Thoracic aorta (tissue), 2 donors: Measurements from ENCODE around the gene PWWP2A. TPM values are rescaled to one million over a fixed set of nuclear protein-coding genes. Genes with fewer than 3 reads are reported as not detected.
"Not testable (repeated sequence)": the region's sequence is repeated elsewhere in the genome, so short reads cannot be mapped to it uniquely, and the experiment has no call there.

Experiments used
- ATAC-seq: fragments of 150-250 bp; one replicate; pipeline ENCODE4 v1.8.0; 2017; ENCODE audit warnings: low read depth; ENCODE audit not compliant: insufficient number of reproducible peaks, low FRiP score
- DNase-seq: peaks from one replicate; pipeline ENCODE4 v3.0.0-alpha.2; 2020; ENCODE audit warnings: low spot score
- H3K27ac ChIP-seq, 2 donors: fragments of 200-600 bp; sonication (generic); 1 replicate in 1 of 2; 2 replicates in 1 of 2; pipeline ENCODE4 v1.5.1; 2016; ENCODE audit warnings: mild to moderate bottlenecking in 2 of 2, moderate library complexity in 2 of 2
- H3K27me3 ChIP-seq: fragments of 200-600 bp; sonication (generic); replicated peaks from 2 replicates; pipeline ENCODE4 v1.6.0; 2016; ENCODE audit warnings: mild to moderate bottlenecking; ENCODE audit not compliant: insufficient read depth
- H3K36me3 ChIP-seq: fragments of 200-600 bp; sonication (generic); one replicate; pipeline ENCODE4 v1.5.1; 2016
- H3K4me1 ChIP-seq, 2 donors: fragments of 200-600 bp; sonication (generic); 1 replicate in 1 of 2; 2 replicates in 1 of 2; pipeline versions ENCODE4 v1.5.1 to v1.6.0; 2016; ENCODE audit warnings: low read depth in 2 of 2, mild to moderate bottlenecking in 1 of 2; ENCODE audit not compliant: control insufficient read depth in 1 of 2
- H3K4me3 ChIP-seq: fragments of 200-600 bp; sonication (generic); 2 replicates; pipeline ENCODE4 v1.5.1; 2016; ENCODE audit warnings: mild to moderate bottlenecking
- H3K9me3 ChIP-seq: fragments of 200-600 bp; sonication (generic); 2 replicates; pipeline ENCODE4 v1.5.1; 2016
- total RNA-seq, 2 donors: library from RNA; depleted of rRNA; stranded (reverse); fragments of >200 nt; gene quantifications; one replicate each; pipeline versions ENCODE4 v1.1.0 to v1.2.3, GENCODE V29; 2016
- TF ChIP-seq, protein P1 (sequence below): fragments of 200-600 bp; sonication (generic); IDR thresholded peaks from one replicate; pipeline ENCODE4 v1.5.1; 2019; ENCODE audit warnings: antibody characterized with exemption

The PWWP2A gene
- total RNA-seq, 2 donors from 2014 or later = 41.7 to 46.2 TPM

GRCh38 chr5:160079753-160080152, 39.5 kb downstream of the PWWP2A start:
- TF ChIP-seq, protein P1, sequence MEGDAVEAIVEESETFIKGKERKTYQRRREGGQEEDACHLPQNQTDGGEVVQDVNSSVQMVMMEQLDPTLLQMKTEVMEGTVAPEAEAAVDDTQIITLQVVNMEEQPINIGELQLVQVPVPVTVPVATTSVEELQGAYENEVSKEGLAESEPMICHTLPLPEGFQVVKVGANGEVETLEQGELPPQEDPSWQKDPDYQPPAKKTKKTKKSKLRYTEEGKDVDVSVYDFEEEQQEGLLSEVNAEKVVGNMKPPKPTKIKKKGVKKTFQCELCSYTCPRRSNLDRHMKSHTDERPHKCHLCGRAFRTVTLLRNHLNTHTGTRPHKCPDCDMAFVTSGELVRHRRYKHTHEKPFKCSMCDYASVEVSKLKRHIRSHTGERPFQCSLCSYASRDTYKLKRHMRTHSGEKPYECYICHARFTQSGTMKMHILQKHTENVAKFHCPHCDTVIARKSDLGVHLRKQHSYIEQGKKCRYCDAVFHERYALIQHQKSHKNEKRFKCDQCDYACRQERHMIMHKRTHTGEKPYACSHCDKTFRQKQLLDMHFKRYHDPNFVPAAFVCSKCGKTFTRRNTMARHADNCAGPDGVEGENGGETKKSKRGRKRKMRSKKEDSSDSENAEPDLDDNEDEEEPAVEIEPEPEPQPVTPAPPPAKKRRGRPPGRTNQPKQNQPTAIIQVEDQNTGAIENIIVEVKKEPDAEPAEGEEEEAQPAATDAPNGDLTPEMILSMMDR = no peak
- no peak overlapping the region for H3K4me3 ChIP-seq
- H3K36me3 ChIP-seq = no peaks in the 10 kb centered on the region
- no peak for ATAC-seq
- no peak overlapping the region for H3K27ac ChIP-seq
- DNase-seq = no peak
- no peaks in the 10 kb centered on the region for H3K9me3 ChIP-seq
- H3K4me1 ChIP-seq = peaks cover 17 to 66% of the 10 kb centered on the region in 2 donors
- H3K27me3 ChIP-seq = no peaks in the 10 kb centered on the region

DNA sequence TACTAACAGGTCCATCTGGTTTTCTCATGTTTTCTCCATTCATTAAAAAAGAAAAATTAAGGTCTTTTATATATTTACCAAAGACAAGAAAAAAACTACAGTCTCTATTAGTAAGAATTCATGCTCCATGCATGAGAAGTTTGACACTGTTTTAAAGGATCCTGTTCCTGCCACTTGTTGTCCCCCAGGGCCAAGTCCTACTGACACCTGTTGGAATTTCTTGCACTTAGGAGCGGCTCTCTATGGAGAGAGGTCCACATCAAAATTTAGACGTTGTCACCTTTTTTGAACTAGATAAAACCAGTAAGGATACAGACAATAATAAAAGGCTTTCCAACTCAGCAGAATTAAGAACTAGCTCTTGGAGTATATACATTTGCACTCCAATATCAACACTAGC, 42.3 kb downstream of the PWWP2A start:
- TF ChIP-seq, protein P1 = no peak
- no peak for ATAC-seq

GRCh38 chr5:160075073-160075472, 44.2 kb downstream of the PWWP2A start:
- Histone ChIP-seq H3K9me3 (no peaks in the 10 kb centered on the region), H3K27ac (no peak overlapping the region), H3K4me1 (peaks cover 10 to 31% of the 10 kb centered on the region in 2 donors), H3K27me3 (no peaks in the 10 kb centered on the region), H3K36me3 (peaks cover under 1% of the 10 kb centered on the region), H3K4me3 (no peak overlapping the region)
- ATAC-seq (no peak), DNase-seq (no peak)
- TF ChIP-seq, protein P1 = no peak

More for the DNA sequence above, 42.3 kb downstream of the PWWP2A start:
- DNase-seq = no peak
- H3K4me3 ChIP-seq = no peak overlapping the region
- H3K4me1 ChIP-seq = peaks cover 10 to 43% of the 10 kb centered on the region in 2 donors
- H3K9me3 ChIP-seq = no peaks in the 10 kb centered on the region
- no peaks in the 10 kb centered on the region for H3K36me3 ChIP-seq
- H3K27me3 ChIP-seq = no peaks in the 10 kb centered on the region
- H3K27ac ChIP-seq = no peak overlapping the region

- DNase-seq (no peak), ATAC-seq (no peak)
- Histone ChIP-seq H3K27ac (no peak overlapping the region), H3K9me3 (no peaks in the 10 kb centered on the region), H3K4me3 (no peak overlapping the region), H3K36me3 (peaks cover 15% of the 10 kb centered on the region), H3K4me1 (peaks cover 0 to under 1% of the 10 kb centered on the region in 2 donors), H3K27me3 (no peaks in the 10 kb centered on the region)
- TF ChIP-seq, protein P1 = no peak
Observed at GRCh38 chr5:160071916-160072315, 47.3 kb downstream of the PWWP2A start.

DNA sequence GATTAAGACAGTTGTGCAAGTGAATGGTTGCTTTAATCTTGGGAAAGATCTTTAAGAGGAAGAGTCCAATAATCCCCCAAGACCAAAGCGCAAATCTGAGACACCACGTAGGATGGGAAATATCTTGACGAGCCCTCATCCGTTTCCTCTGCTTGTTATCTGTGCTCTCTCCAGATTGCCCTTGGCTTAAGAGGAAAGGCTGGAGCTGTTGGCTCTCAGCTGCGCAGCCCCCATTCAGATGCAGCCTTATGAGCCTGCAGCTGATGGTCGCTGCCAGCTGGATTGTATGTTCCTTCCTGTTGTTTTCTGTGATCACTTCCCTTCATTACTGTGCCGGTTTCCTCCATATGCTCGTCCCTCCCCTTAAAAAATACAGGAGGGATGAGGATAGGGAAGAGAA, 47.7 kb downstream of the PWWP2A start:
- no peak for ATAC-seq
- Histone ChIP-seq H3K4me1 (no peaks in the 10 kb centered on the region), H3K9me3 (no peaks in the 10 kb centered on the region), H3K36me3 (peaks cover 15% of the 10 kb centered on the region), H3K4me3 (no peak overlapping the region), H3K27me3 (no peaks in the 10 kb centered on the region), H3K27ac (no peak overlapping the region)
- no peak for DNase-seq
- TF ChIP-seq, protein P1 = no peak

DNA sequence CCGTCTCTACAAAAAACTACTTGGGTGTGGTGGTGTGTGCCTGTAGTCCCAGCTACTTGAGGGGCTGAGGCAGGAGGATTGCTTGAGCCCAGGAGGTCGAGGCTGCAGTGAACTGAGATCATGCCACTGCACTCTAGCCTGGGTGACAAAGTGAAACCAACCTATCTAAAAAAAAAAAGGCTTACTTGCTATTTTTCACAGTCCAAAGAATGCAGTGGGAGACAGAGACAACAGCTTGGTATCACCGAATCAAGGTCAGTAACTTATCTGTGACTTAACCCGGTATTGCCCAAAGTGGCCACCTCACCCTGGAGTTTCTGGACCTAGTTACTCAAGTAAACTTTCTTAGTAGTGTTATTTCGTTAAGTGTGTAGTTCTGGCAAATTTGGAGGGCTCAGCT, 50.1 kb downstream of the PWWP2A start:
- peaks cover 19% of the 10 kb centered on the region for H3K36me3 ChIP-seq
- not testable (repeated sequence) for H3K9me3 ChIP-seq, H3K27ac ChIP-seq, H3K27me3 ChIP-seq, ATAC-seq, H3K4me3 ChIP-seq, DNase-seq, H3K4me1 ChIP-seq
